NOMO-1 treated with dmso at 0.1 percent for 144 hours (cell line): ENCODE results near the gene CLCN7.
"Not testable (repeated sequence)": the region's sequence is repeated elsewhere in the genome, so short reads cannot be mapped to it uniquely, and the experiment has no call there.

Experiments
- DNase-seq: peaks from one replicate; lab custom pipeline; 2025; ENCODE audit not compliant: unreplicated experiment; lab: John Stamatoyannopoulos, UW

CLCN7 gene

GRCh38 chr16:1487395-1488053 lies 12.7 kb upstream of the CLCN7 start:
- DNase-seq: no peak

GRCh38 chr16:1486551-1487390 lies 11.9 kb upstream of the CLCN7 start:
- no peak for DNase-seq

GRCh38 chr16:1485847-1486496 lies 11.1 kb upstream of the CLCN7 start:
- DNase-seq: no peak

- no peak for DNase-seq
Measured at GRCh38 chr16:1481906-1482835, 7.3 kb upstream of the CLCN7 start.

- not testable (repeated sequence) for DNase-seq
Measured at GRCh38 chr16:1478937-1479336, 4.1 kb upstream of the CLCN7 start.

- no peak for DNase-seq
Measured at GRCh38 chr16:1477033-1477432, 2.2 kb upstream of the CLCN7 start.

- no peak for DNase-seq
Measured at GRCh38 chr16:1475552-1476114, 805 bp upstream of the CLCN7 start.

GRCh38 chr16:1474082-1474795 lies 589 bp downstream of the CLCN7 start:
- DNase-seq: no peak

- DNase-seq: no peak
Measured at GRCh38 chr16:1472974-1473373, 1.9 kb downstream of the CLCN7 start.

- DNase-seq: no peak
Measured at GRCh38 chr16:1471569-1472194, 3.1 kb downstream of the CLCN7 start.

GRCh38 chr16:1470481-1471251 lies 4.2 kb downstream of the CLCN7 start:
- DNase-seq: peak; percentile 17

GRCh38 chr16:1469693-1470201 lies 5.1 kb downstream of the CLCN7 start:
- DNase-seq: peak; percentile 89

- DNase-seq: not testable (repeated sequence)
Measured at GRCh38 chr16:1469141-1469540, 5.7 kb downstream of the CLCN7 start.

- no peak for DNase-seq
Measured at GRCh38 chr16:1468426-1468810, 6.4 kb downstream of the CLCN7 start.

- no peak for DNase-seq
Measured at GRCh38 chr16:1466968-1467521, 7.8 kb downstream of the CLCN7 start.

GRCh38 chr16:1466054-1466453 lies 8.8 kb downstream of the CLCN7 start:
- DNase-seq: no peak

- DNase-seq: no peak
Measured at GRCh38 chr16:1465567-1465915, 9.3 kb downstream of the CLCN7 start.

GRCh38 chr16:1464894-1465566 lies 9.8 kb downstream of the CLCN7 start:
- no peak for DNase-seq
